GM23338 (cell line): ENCODE results near the gene HMGB4.

Source experiments
- CREB1 ChIP-seq: fragments of 250-450 bp; sonication (Bioruptor Pico); IDR thresholded peaks from 2 replicates; pipeline ENCODE4 v1.5.0; 2020; ENCODE audit warnings: low read depth, mild to moderate bottlenecking, moderate library complexity
- CTCF ChIP-seq, 2 experiments: fragments of 200-600 bp in 1 of 2; sonication (generic) in 1 of 2; conservative IDR thresholded peaks; 2 replicates each; pipeline versions ENCODE4 v1.5.1 to v1.6.1; 2016 to 2017; ENCODE audit warnings: antibody characterized with exemption in 2 of 2, low read depth in 2 of 2, mild to moderate bottlenecking in 2 of 2, moderate library complexity in 1 of 2
- EZH2 ChIP-seq: fragments of 200-600 bp; sonication (generic); IDR thresholded peaks from one replicate; pipeline ENCODE4 v1.8.0; 2017; ENCODE audit warnings: antibody characterized with exemption, mild to moderate bottlenecking, low read depth; ENCODE audit not compliant: unreplicated experiment
- EZH2phosphoT487 ChIP-seq: fragments of 200-600 bp; sonication (generic); IDR thresholded peaks from one replicate; pipeline ENCODE4 v1.8.1; 2018; ENCODE audit warnings: antibody characterized with exemption; ENCODE audit not compliant: unreplicated experiment
- JUNB ChIP-seq: IDR thresholded peaks from one replicate; pipeline ENCODE4 v1.6.1; 2016; ENCODE audit warnings: antibody characterized with exemption; ENCODE audit not compliant: unreplicated experiment
- POLR2AphosphoS5 ChIP-seq: IDR thresholded peaks from 2 replicates; pipeline ENCODE4 v1.6.1; 2016; ENCODE audit warnings: antibody characterized with exemption, low read depth
- REST ChIP-seq: IDR thresholded peaks from one replicate; pipeline ENCODE4 v1.6.1; 2018; ENCODE audit warnings: antibody characterized with exemption; ENCODE audit not compliant: unreplicated experiment
- STAT1 ChIP-seq: IDR thresholded peaks from one replicate; pipeline ENCODE4 v1.6.1; 2016; ENCODE audit warnings: antibody characterized with exemption; ENCODE audit not compliant: unreplicated experiment
- ZNF114 ChIP-seq: fragments of 250-450 bp; sonication (Bioruptor Pico); IDR thresholded peaks from 2 replicates; pipeline ENCODE4 v1.5.0; 2020; ENCODE audit warnings: mild to moderate bottlenecking, moderate library complexity
- ZNF331 ChIP-seq: fragments of 250-450 bp; sonication (Bioruptor Pico); IDR thresholded peaks from 2 replicates; pipeline ENCODE4 v1.5.0; 2020; ENCODE audit warnings: low read depth, mild to moderate bottlenecking, moderate library complexity
- TF ChIP-seq, protein P1 (sequence below): IDR thresholded peaks from 2 replicates; pipeline ENCODE4 v1.6.1; 2016; ENCODE audit warnings: antibody characterized with exemption
- TF ChIP-seq, protein P2 (sequence below): fragments of 250-450 bp; sonication (Bioruptor Pico); IDR thresholded peaks from 2 replicates; pipeline ENCODE4 v1.5.0; 2020; ENCODE audit warnings: mild to moderate bottlenecking, moderate library complexity

DNA sequence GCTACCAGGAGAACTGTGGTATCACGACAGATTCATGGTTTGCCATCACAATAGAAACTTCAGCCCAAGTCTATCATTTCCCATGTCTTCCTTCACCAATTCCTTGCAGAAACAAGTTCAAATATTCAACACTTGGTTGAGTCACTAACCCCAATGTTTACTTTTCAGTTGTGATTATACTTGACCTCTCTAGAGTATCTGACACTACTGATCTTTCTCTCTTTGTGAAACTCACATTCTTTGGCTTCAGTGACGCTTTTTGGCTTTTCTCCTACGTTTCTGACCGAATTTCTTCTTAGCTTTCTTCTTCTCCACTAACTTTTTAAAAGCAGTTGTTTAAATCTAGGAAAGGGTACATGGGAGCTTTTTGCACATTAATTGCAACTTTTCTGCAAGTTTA is 48.8 kb upstream of the HMGB4 start:
- TF ChIP-seq POLR2AphosphoS5 (no peak), CTCF (conservative IDR thresholded peaks at IDR 0.05; ENCODE audit: low read depth in 2 of 2) (no peak), REST (no peak), JUNB (no peak), EZH2 (no peak), EZH2phosphoT487 (no peak), CREB1 (no peak), ZNF114 (no peak), STAT1 (no peak), ZNF331 (CRISPR knock-in tag) (no peak)
- TF ChIP-seq, protein P1, sequence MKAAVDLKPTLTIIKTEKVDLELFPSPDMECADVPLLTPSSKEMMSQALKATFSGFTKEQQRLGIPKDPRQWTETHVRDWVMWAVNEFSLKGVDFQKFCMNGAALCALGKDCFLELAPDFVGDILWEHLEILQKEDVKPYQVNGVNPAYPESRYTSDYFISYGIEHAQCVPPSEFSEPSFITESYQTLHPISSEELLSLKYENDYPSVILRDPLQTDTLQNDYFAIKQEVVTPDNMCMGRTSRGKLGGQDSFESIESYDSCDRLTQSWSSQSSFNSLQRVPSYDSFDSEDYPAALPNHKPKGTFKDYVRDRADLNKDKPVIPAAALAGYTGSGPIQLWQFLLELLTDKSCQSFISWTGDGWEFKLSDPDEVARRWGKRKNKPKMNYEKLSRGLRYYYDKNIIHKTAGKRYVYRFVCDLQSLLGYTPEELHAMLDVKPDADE: no peak
- TF ChIP-seq, protein P2, sequence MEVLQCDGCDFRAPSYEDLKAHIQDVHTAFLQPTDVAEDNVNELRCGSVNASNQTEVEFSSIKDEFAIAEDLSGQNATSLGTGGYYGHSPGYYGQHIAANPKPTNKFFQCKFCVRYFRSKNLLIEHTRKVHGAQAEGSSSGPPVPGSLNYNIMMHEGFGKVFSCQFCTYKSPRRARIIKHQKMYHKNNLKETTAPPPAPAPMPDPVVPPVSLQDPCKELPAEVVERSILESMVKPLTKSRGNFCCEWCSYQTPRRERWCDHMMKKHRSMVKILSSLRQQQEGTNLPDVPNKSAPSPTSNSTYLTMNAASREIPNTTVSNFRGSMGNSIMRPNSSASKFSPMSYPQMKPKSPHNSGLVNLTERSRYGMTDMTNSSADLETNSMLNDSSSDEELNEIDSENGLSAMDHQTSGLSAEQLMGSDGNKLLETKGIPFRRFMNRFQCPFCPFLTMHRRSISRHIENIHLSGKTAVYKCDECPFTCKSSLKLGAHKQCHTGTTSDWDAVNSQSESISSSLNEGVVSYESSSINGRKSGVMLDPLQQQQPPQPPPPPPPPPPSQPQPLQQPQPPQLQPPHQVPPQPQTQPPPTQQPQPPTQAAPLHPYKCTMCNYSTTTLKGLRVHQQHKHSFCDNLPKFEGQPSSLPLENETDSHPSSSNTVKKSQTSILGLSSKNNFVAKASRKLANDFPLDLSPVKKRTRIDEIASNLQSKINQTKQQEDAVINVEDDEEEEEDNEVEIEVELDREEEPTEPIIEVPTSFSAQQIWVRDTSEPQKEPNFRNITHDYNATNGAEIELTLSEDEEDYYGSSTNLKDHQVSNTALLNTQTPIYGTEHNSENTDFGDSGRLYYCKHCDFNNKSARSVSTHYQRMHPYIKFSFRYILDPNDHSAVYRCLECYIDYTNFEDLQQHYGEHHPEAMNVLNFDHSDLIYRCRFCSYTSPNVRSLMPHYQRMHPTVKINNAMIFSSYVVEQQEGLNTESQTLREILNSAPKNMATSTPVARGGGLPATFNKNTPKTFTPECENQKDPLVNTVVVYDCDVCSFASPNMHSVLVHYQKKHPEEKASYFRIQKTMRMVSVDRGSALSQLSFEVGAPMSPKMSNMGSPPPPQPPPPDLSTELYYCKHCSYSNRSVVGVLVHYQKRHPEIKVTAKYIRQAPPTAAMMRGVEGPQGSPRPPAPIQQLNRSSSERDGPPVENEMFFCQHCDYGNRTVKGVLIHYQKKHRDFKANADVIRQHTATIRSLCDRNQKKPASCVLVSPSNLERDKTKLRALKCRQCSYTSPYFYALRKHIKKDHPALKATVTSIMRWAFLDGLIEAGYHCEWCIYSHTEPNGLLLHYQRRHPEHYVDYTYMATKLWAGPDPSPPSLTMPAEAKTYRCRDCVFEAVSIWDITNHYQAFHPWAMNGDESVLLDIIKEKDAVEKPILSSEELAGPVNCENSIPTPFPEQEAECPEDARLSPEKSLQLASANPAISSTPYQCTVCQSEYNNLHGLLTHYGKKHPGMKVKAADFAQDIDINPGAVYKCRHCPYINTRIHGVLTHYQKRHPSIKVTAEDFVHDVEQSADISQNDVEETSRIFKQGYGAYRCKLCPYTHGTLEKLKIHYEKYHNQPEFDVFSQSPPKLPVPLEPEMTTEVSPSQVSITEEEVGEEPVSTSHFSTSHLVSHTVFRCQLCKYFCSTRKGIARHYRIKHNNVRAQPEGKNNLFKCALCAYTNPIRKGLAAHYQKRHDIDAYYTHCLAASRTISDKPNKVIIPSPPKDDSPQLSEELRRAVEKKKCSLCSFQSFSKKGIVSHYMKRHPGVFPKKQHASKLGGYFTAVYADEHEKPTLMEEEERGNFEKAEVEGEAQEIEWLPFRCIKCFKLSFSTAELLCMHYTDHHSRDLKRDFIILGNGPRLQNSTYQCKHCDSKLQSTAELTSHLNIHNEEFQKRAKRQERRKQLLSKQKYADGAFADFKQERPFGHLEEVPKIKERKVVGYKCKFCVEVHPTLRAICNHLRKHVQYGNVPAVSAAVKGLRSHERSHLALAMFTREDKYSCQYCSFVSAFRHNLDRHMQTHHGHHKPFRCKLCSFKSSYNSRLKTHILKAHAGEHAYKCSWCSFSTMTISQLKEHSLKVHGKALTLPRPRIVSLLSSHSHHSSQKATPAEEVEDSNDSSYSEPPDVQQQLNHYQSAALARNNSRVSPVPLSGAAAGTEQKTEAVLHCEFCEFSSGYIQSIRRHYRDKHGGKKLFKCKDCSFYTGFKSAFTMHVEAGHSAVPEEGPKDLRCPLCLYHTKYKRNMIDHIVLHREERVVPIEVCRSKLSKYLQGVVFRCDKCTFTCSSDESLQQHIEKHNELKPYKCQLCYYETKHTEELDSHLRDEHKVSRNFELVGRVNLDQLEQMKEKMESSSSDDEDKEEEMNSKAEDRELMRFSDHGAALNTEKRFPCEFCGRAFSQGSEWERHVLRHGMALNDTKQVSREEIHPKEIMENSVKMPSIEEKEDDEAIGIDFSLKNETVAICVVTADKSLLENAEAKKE (CRISPR knock-in tag): no peak
